Glutamatergic neuron (in vitro differentiated cells): ENCODE data around the gene LIF. TPM values are rescaled to one million over a fixed set of nuclear protein-coding genes. Genes with fewer than 3 reads are reported as not detected.

Source experiments
- DNase-seq: peaks from one replicate; pipeline ENCODE4 v3.0.0; 2022
- H3K27ac Mint-ChIP-seq: one replicate; pipeline ENCODE4 v1.8.0; 2020; ENCODE audit warnings: mild to moderate bottlenecking, mixed read lengths, inconsistent platforms; ENCODE audit not compliant: unreplicated experiment
- H3K27me3 Mint-ChIP-seq: one replicate; pipeline ENCODE4 v1.8.0; 2020; ENCODE audit warnings: mild to moderate bottlenecking, moderate library complexity, mixed read lengths, inconsistent platforms; ENCODE audit not compliant: unreplicated experiment
- H3K36me3 Mint-ChIP-seq: one replicate; pipeline ENCODE4 v1.8.0; 2020; ENCODE audit warnings: mild to moderate bottlenecking, mixed read lengths, inconsistent platforms; ENCODE audit not compliant: unreplicated experiment
- H3K4me1 Mint-ChIP-seq: one replicate; pipeline ENCODE4 v1.8.0; 2020; ENCODE audit warnings: mild to moderate bottlenecking, low read depth, mixed read lengths, inconsistent platforms; ENCODE audit not compliant: unreplicated experiment
- H3K4me3 Mint-ChIP-seq: one replicate; pipeline ENCODE4 v1.8.0; 2020; ENCODE audit warnings: mild to moderate bottlenecking, mixed read lengths, inconsistent platforms; ENCODE audit not compliant: unreplicated experiment
- H3K9me3 Mint-ChIP-seq: one replicate; pipeline ENCODE4 v1.8.0; 2020; ENCODE audit warnings: mild to moderate bottlenecking, moderate library complexity, mixed read lengths, inconsistent platforms; ENCODE audit not compliant: unreplicated experiment
- total RNA-seq: library from RNA; stranded (reverse); fragmentation: NEBNext Ultra II Directional; extraction: Animal tissue kit (Norgen Biotek cat#: 25700); gene quantifications from one replicate; pipeline ENCODE4 v1.2.1, GENCODE V29; 2021; ENCODE audit not compliant: unreplicated experiment
- TF ChIP-seq, protein P1 (sequence below): fragments of 200-600 bp; sonication (generic); IDR thresholded peaks from one replicate; pipeline ENCODE4 v1.5.0; 2021; ENCODE audit not compliant: partially characterized antibody, unreplicated experiment

The LIF gene
- total RNA-seq, 1 donor from 2014 or later: 0.29 TPM

DNA sequence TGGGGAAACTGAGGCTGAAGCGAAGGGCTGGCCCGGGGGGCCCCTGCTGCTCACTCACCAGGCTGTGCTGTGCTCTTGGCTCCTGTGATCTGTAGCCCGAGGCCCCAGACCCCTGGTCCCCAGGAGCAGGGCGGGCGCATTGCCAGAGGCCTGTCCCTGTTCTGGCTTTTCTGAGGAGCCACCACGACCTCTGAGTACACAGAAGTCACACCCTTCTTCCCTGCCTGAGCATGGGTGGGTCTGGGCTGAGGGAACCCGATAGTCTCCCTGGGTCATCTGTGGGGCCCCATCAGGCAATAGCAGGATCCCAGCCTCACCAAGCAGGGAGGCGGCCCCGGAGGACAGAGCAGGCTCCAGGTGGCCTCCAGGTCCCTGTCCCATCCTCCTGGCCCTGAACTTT is 37.6 kb upstream of the LIF start:
- no peak overlapping the region for H3K27ac Mint-ChIP-seq
- H3K36me3 Mint-ChIP-seq: no peaks in the 10 kb centered on the region
- DNase-seq: no peak
- H3K9me3 Mint-ChIP-seq: peaks cover 2% of the 10 kb centered on the region
- H3K4me3 Mint-ChIP-seq: no peak overlapping the region
- TF ChIP-seq, protein P1, sequence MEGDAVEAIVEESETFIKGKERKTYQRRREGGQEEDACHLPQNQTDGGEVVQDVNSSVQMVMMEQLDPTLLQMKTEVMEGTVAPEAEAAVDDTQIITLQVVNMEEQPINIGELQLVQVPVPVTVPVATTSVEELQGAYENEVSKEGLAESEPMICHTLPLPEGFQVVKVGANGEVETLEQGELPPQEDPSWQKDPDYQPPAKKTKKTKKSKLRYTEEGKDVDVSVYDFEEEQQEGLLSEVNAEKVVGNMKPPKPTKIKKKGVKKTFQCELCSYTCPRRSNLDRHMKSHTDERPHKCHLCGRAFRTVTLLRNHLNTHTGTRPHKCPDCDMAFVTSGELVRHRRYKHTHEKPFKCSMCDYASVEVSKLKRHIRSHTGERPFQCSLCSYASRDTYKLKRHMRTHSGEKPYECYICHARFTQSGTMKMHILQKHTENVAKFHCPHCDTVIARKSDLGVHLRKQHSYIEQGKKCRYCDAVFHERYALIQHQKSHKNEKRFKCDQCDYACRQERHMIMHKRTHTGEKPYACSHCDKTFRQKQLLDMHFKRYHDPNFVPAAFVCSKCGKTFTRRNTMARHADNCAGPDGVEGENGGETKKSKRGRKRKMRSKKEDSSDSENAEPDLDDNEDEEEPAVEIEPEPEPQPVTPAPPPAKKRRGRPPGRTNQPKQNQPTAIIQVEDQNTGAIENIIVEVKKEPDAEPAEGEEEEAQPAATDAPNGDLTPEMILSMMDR: no peak
- peaks cover 4% of the 10 kb centered on the region for H3K27me3 Mint-ChIP-seq
- no peaks in the 10 kb centered on the region for H3K4me1 Mint-ChIP-seq

DNA sequence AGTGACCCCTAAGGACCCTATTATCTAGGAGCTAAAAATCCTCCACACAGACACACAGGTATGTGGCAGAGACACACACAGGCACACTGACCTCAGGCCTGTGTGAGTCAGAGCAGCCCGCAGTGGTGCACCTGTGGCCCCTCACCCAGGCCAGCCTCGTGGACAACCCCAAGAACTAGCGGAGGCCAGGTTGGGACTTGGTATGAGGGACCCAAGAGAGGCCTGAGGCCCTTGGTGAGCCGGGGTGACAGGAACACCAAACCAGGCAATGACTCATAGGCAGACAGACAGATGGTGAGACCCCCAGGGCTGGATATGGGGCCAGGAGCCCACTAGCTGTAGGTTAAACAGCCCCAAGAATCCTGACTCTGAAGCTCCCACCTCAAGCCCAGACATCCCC is 36.8 kb upstream of the LIF start:
- H3K9me3 Mint-ChIP-seq: peaks cover 1% of the 10 kb centered on the region
- H3K36me3 Mint-ChIP-seq: no peaks in the 10 kb centered on the region
- H3K4me1 Mint-ChIP-seq: no peaks in the 10 kb centered on the region
- H3K27ac Mint-ChIP-seq: no peak overlapping the region
- no peak overlapping the region for H3K4me3 Mint-ChIP-seq
- H3K27me3 Mint-ChIP-seq: peaks cover 4% of the 10 kb centered on the region
- TF ChIP-seq, protein P1: no peak
- DNase-seq: no peak

DNA sequence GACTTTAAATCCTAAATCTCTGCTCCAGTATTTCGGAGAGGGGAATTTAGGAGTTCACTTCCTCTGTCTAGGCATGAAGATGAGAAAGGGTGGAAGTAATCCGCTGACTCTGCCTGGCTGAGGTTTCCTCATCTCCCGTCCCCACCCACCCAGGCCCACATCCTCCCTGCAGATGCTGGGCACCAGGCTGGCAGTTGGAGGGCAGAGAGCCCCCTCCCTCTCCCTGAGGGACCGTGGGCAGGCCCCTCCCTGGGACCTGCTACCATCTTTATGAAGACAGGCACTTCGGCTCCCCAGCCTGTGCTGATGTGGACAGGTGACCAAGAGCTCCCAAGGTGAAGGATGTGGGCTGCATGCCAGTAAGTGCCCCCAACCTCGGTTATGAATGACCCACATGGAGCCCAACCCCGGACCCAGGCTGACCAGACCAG is 36.1 kb upstream of the LIF start:
- H3K27ac Mint-ChIP-seq: no peak overlapping the region
- no peak for DNase-seq
- peaks cover under 1% of the 10 kb centered on the region for H3K27me3 Mint-ChIP-seq
- TF ChIP-seq, protein P1: no peak
- H3K9me3 Mint-ChIP-seq: no peaks in the 10 kb centered on the region
- H3K36me3 Mint-ChIP-seq: no peaks in the 10 kb centered on the region
- H3K4me3 Mint-ChIP-seq: no peak overlapping the region
- no peaks in the 10 kb centered on the region for H3K4me1 Mint-ChIP-seq

DNA sequence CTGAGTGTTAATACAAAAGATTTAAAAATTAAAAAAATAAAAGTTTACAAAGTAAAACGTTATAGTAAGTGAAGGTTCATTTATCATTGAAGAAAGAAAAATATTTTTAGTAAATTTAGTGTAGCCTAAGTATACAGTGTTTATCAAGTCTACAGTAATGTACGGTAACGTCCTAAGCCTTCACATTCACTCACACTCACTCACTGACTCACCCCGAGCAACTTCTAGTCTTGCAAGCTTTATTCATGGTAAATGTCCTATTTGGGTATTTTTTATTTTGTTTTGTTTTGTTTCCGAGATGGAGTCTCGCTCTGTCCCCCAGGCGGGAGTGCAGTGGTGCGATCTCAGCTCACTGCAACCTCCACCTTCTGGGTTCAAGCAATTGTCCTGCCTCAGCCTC is 33.9 kb upstream of the LIF start:
- Mint-ChIP-seq H3K9me3 (no peaks in the 10 kb centered on the region), H3K27ac (no peak overlapping the region), H3K4me3 (no peak overlapping the region), H3K36me3 (no peaks in the 10 kb centered on the region), H3K27me3 (peaks cover 2% of the 10 kb centered on the region), H3K4me1 (no peaks in the 10 kb centered on the region)
- TF ChIP-seq, protein P1: no peak
- no peak for DNase-seq

DNA sequence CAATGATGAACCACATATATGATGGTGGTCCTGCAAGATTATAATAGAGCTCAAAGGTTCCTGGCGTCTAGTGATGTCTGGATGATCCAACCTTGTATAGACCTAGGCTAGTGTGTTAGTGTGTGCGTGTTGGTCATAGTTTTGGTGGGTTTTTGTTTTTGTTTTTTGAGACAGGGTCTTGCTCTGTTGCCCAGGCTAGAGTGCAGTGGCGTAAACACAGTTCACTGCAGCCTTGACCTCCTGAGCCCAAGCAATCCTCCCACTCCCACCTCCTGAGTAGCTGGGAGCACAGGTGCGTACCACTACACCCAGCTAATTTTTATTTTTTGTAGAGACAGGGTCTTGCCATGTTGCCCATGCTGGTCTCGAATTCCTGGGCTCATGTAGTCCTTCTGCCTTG is 33.4 kb upstream of the LIF start:
- Mint-ChIP-seq H3K27ac (no peak overlapping the region), H3K4me1 (no peaks in the 10 kb centered on the region), H3K27me3 (peaks cover 2% of the 10 kb centered on the region), H3K9me3 (no peaks in the 10 kb centered on the region), H3K4me3 (no peak overlapping the region), H3K36me3 (no peaks in the 10 kb centered on the region)
- TF ChIP-seq, protein P1: no peak
- no peak for DNase-seq
